IgD-negative memory B cell (primary cell): ENCODE data around the gene BBS12. TPM values are rescaled to one million over a fixed set of nuclear protein-coding genes. Genes with fewer than 3 reads are reported as not detected.

ENCODE experiments used
- H3K27ac Mint-ChIP-seq, 3 donors: one replicate each; pipeline ENCODE4 v1.8.0; 2020 to 2022; ENCODE audit warnings: mild to moderate bottlenecking in 3 of 3, mixed read lengths in 3 of 3, moderate library complexity in 1 of 3
- H3K27me3 Mint-ChIP-seq: one replicate; pipeline ENCODE4 v1.8.0; 2021; ENCODE audit warnings: mixed read lengths
- H3K36me3 Mint-ChIP-seq: one replicate; pipeline ENCODE4 v1.8.0; 2020; ENCODE audit warnings: mild to moderate bottlenecking, mixed read lengths
- H3K4me1 Mint-ChIP-seq, 3 donors: one replicate each; pipeline ENCODE4 v1.8.0; 2020 to 2022; ENCODE audit warnings: mixed read lengths in 3 of 3, mild to moderate bottlenecking in 1 of 3
- H3K4me3 Mint-ChIP-seq, 4 donors: one replicate each; pipeline ENCODE4 v1.8.0; 2020 to 2022; ENCODE audit warnings: mild to moderate bottlenecking in 4 of 4, mixed read lengths in 4 of 4, moderate library complexity in 3 of 4
- H3K9me3 Mint-ChIP-seq, 3 donors: one replicate each; pipeline ENCODE4 v1.8.0; 2020 to 2021; ENCODE audit warnings: mixed read lengths in 3 of 3, mild to moderate bottlenecking in 1 of 3
- polyA plus RNA-seq: library from polyadenylated mRNA; unstranded; fragments of 300-500 nt; fragmentation: Illumina TruSeq; gene quantifications from one replicate; pipeline ENCODE4 v1.2.3, GENCODE V29; 2021

Gene BBS12
- polyA plus RNA-seq: 0.68 TPM

DNA sequence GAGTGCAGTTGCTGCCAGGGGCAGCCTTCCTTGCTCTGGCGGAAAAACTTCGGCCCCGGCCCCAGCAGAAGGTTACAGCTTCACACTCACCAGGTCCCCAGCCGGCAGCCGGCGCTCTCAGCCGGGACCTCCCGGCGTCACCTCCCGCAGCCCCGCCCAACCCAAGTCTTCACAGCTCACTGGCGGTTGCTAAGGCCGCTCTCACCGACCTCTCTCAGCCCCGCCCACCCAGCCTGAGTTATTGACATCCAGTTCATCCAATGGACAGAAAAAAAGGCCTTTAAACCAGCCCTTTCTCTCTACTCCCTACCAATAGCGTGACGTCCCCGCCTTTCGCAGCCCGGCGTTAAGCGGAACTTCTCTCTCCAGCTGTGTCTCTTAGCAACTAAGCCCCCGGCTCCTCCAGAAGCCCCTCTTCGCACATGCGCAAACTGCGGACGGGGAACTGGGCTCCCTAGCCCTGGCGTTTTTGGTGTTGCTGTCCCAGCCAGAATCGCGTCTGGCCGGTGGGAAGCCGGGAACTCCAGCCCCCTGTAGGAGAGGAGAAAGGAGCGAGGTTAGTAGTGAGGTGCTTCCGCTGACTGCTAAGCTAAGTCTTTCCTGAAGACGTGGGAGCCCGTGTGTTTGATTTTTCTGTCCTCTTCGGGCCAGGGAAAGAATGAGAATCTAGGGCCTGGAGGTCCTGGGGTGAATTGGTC is at the start of gene BBS12:
BBS12 (plus strand) TSS at position 376 of the 698 bp plus-strand sequence. CDS start 9,189 bp downstream, outside the sequence.
- H3K36me3 Mint-ChIP-seq: peaks cover 7% of the 10 kb centered on the region
- peaks cover 6 to 10% (median 8%) of the 10 kb centered on the region in 3 donors for H3K4me1 Mint-ChIP-seq
- H3K4me3 Mint-ChIP-seq: peak within 1 kb of the TSS; percentile 90 to 97 (median 96)
- no peaks in the 10 kb centered on the region for H3K27me3 Mint-ChIP-seq
- H3K9me3 Mint-ChIP-seq: no peaks in the 10 kb centered on the region
- H3K27ac Mint-ChIP-seq: peak within 1 kb of the TSS; percentile 87 to 97 (median 97)

DNA sequence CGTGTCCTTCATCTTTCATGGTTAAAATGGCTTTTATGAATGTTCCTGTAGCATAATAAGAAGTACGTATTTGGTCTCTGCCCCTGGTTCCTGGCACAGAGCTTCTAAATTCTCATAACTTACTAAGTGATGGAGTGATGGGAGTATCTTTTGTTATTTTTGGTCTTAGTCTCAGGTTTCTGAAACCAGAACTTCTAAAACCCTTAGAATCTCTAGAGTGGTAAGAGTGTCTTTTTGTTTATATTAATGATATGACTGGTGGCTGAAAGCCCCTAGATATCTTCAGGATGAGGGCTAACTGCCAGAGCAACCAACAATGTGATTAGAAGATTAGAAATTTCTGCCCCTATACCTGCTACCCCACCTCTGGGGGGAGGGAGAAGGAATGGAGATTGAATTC is 45.8 kb upstream of the BBS12 start:
- H3K4me1 Mint-ChIP-seq: peaks cover 0 to 4% (median 0%) of the 10 kb centered on the region in 3 donors
- peaks cover 0 to 7% (median 5%) of the 10 kb centered on the region in 3 donors for H3K9me3 Mint-ChIP-seq

DNA sequence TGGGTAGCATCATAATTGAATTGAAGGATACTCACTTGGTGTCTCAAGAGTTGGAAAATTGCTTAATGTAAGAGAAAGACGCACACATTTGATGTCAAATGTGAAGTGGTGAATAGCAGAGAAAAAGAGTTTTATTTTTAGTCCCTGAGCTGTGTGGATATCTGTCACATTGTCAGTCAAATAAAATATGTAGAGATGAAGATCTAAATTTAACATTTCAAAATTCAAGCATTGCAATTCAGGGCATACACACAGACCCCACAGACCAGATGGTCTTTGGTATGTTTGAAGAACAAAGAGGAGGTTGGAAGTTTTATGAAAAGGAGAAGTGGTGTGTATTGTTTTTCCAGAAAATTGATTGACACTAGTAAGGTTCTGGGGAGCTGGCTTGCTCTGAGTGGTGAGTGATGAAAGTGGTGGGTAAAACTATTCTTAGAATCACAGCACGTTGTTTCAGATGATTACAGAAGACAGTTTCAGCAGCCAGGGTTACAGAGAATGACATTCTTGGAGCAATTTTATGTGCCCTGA is 44.9 kb upstream of the BBS12 start:
- peaks cover 4% of the 10 kb centered on the region for H3K36me3 Mint-ChIP-seq
- H3K4me1 Mint-ChIP-seq: peaks cover 0 to 4% (median 0%) of the 10 kb centered on the region in 3 donors
- no peak overlapping the region for H3K27ac Mint-ChIP-seq
- H3K9me3 Mint-ChIP-seq: peaks cover 0 to 5% (median 3%) of the 10 kb centered on the region in 3 donors
- H3K4me3 Mint-ChIP-seq: no peak overlapping the region
- peaks cover 5% of the 10 kb centered on the region for H3K27me3 Mint-ChIP-seq

More for the DNA sequence above, 45.8 kb upstream of the BBS12 start:
- Mint-ChIP-seq H3K27me3 (peaks cover 5% of the 10 kb centered on the region), H3K27ac (no peak overlapping the region), H3K4me3 (no peak overlapping the region), H3K36me3 (peaks cover 4% of the 10 kb centered on the region)

DNA sequence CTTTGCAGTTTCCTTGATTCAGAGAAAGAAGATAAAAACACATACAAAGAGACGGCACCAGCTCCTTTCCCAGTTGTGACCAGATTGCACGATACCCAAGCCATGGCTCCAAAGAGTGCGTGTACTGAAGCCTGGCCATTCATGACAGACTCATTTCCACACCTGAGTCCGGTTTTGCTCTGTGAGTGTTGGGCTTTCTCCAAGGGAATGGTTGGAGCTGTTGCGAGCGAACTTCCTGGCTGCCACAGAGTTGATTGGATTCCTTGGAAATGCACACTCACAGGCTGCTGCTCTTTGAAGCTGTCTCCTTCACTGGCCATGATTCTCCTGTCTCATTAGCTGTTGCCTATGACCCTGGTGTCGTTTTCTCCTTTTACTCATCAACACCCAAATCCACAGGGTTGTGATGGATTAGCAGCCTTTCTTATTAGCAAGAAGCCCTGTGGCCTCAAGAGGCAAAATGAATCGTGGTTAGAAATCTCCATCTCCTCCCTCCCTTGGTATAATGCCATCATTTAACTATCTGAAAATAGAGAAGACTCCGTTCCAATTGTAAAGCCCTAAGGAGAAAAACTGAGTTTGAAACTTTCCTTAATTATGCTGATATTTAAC is 43.9 kb upstream of the BBS12 start:
- Mint-ChIP-seq H3K4me1 (peaks cover 0 to 4% (median 0%) of the 10 kb centered on the region in 3 donors), H3K9me3 (peaks cover 0 to 4% (median 0%) of the 10 kb centered on the region in 3 donors), H3K36me3 (peaks cover 4% of the 10 kb centered on the region), H3K4me3 (peak overlapping the region in 1 of 4 donors; percentile 54), H3K27ac (peak overlapping the region in 1 of 3 donors; percentile 64), H3K27me3 (peaks cover 5% of the 10 kb centered on the region)

DNA sequence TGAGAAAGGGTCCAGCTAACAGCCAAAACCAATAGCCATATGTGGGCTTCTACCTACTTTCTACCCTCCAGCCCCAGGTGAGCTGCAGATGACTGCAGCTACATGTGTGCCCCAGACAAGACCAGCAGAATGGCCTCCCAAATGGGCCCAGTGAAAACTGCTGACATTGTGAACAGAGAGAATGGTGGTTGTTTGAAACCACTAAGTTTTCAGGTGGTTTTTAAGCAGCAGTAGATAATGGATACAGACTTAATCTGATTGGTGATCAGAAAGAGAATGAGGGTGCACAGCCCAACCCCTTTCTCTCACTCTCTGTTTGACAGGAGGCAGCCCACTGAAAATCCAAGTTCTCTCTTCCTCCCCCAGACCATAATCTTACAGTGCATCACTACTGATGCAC is 42.5 kb upstream of the BBS12 start:
- H3K27ac Mint-ChIP-seq: no peak overlapping the region
- H3K27me3 Mint-ChIP-seq: peaks cover 5% of the 10 kb centered on the region
- no peak overlapping the region for H3K4me3 Mint-ChIP-seq
- no peaks in the 10 kb centered on the region for H3K9me3 Mint-ChIP-seq
- peaks cover 4% of the 10 kb centered on the region for H3K36me3 Mint-ChIP-seq
- H3K4me1 Mint-ChIP-seq: peaks cover 0 to 4% (median 0%) of the 10 kb centered on the region in 3 donors

DNA sequence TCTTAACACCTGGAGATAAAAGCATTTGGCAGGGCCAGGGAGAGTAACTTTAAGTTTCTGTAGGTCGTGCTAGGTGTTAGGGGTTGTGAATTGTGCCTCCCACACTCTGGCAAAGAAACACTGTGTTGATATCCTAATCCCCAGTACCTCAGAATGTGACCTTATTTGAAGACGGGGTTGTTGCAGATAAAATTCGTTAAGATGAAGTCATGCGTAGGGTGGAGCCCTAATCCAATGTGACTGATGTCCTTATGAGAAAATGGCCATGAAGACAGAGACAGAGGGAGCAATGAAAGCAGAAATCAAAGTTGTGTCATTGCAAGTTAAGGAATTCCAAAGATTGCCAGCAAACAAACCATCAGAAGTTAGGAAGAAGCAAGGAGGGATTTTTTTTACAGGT is 40.5 kb upstream of the BBS12 start:
- H3K27me3 Mint-ChIP-seq: peaks cover 8% of the 10 kb centered on the region
- peaks cover 0 to 2% (median 0%) of the 10 kb centered on the region in 3 donors for H3K9me3 Mint-ChIP-seq

DNA sequence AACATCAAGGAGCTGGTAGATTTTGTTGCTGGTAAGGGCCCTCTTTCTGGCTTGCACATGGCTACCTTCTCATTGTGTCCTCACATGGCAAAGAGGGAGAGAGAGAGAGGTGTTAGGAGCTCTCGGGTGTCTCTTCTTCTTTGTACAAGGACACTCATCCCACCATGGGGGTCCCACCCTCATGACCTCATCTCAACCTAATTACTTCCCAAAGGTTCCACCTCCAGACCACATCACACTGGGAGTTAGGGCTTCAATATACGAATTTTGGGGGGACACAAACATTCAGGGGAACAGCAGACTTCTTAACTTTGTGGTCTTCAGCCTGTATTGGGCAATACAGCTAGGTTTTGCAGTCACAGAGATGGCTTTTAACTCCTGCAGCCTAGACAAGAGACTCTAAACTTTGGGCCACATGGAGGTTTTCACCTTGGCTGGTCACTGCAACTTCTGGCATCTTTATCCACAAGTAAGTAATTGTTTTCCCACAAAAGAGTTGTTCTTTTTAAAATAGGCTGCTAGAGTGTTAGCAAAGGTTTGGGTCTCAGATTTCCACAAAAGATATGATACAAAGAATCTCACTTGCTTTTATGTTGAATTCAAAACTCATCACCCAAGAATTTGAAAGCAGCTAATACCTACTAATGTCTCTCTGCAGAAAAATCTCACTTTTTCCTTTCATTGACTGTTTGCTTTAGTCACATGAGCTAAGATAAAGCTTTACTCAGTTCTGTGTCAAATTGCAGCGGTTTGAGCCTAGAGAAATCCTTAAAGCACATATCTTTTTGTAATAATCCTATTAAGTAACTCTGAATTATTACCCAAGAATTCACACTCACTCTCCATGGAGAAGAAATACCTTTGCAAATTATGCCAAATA is 39.6 kb upstream of the BBS12 start:
- H3K27me3 Mint-ChIP-seq: peaks cover 4% of the 10 kb centered on the region
- H3K27ac Mint-ChIP-seq: no peak overlapping the region
- H3K9me3 Mint-ChIP-seq: peaks cover 0 to 2% (median 0%) of the 10 kb centered on the region in 3 donors
- H3K36me3 Mint-ChIP-seq: peaks cover 2% of the 10 kb centered on the region
- H3K4me1 Mint-ChIP-seq: peaks cover 0 to 4% (median 0%) of the 10 kb centered on the region in 3 donors
- H3K4me3 Mint-ChIP-seq: no peak overlapping the region

More for the DNA sequence above, 40.5 kb upstream of the BBS12 start:
- Mint-ChIP-seq H3K4me1 (peaks cover 0 to 4% (median 0%) of the 10 kb centered on the region in 3 donors), H3K4me3 (no peak overlapping the region), H3K36me3 (peaks cover 4% of the 10 kb centered on the region), H3K27ac (no peak overlapping the region)

DNA sequence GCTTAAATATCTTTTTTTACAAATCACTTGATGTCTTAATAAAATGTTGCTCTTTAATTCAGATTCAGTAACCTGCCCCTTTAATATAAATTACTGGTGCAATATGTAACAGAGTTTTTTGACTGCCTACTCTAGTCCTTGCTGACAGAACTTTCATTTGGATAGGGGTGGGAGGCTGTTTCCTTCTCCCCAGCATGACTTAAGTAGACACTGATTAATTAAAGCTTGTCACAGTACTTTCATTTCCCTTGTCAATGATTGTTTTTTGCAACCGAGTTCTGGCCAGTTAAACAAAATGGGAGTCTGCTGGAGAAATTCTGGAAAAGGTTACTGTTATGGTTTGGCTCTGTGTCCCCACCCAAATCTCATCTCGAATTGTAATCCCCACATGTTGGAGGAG is 37.3 kb upstream of the BBS12 start:
- H3K27me3 Mint-ChIP-seq: peaks cover 6% of the 10 kb centered on the region
- peaks cover 2% of the 10 kb centered on the region for H3K36me3 Mint-ChIP-seq
- peaks cover 0 to 2% (median 0%) of the 10 kb centered on the region in 3 donors for H3K9me3 Mint-ChIP-seq
- no peak overlapping the region for H3K27ac Mint-ChIP-seq
- no peaks in the 10 kb centered on the region for H3K4me1 Mint-ChIP-seq
- H3K4me3 Mint-ChIP-seq: no peak overlapping the region

DNA sequence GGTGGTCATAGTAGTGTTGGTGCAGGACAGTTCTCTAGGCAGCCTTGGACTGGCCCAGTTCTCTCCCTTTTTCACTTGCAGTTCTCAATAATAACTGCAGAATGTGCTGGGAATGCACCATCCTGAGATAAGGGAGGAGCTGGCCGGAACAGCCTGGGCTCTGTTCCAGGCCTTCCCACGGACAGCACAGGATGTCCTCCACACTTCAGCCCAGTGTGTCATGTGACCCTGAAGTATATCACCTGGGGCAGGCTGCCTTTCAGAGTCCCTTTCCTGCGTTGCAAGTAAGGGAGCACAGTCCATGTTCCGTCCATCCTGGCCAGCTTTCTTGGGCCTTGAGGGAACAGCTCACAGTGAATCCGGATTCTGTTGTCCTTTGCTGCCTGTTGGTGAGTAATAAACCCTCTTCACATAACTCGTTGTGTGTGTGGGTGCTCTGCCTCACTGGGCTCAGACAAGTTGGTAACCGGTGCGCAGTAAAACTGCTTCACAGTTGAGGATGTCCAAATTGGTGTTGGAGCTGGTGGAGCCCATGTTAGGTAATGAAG is 32.3 kb upstream of the BBS12 start:
- no peaks in the 10 kb centered on the region for H3K36me3 Mint-ChIP-seq
- H3K27me3 Mint-ChIP-seq: peaks cover 9% of the 10 kb centered on the region
- peaks cover 0 to 2% (median 0%) of the 10 kb centered on the region in 3 donors for H3K4me1 Mint-ChIP-seq
- no peak overlapping the region for H3K4me3 Mint-ChIP-seq
- H3K27ac Mint-ChIP-seq: no peak overlapping the region
- H3K9me3 Mint-ChIP-seq: peaks cover 0 to 2% (median 0%) of the 10 kb centered on the region in 3 donors

DNA sequence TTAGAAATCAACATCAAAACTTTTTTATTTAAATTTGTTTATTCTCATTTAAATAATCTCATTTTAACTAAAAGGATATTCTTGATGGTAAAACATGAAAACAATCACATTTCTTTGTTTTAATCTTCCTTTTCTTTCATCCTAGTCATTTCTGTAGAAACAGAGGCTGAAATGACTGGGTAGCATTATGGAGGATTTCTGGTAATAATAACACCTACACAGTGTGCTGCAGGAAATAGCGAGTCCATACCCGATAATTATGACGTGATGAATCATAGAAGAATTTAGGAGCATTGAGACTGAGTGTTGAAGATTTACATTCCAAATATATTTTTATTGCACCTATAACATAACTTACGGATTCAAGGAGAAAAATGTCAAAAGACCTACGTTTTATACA is 31.4 kb upstream of the BBS12 start:
- Mint-ChIP-seq H3K36me3 (no peaks in the 10 kb centered on the region), H3K4me3 (no peak overlapping the region), H3K27ac (no peak overlapping the region), H3K27me3 (peaks cover 7% of the 10 kb centered on the region), H3K9me3 (no peaks in the 10 kb centered on the region), H3K4me1 (peaks cover 0 to 2% (median 0%) of the 10 kb centered on the region in 3 donors)

DNA sequence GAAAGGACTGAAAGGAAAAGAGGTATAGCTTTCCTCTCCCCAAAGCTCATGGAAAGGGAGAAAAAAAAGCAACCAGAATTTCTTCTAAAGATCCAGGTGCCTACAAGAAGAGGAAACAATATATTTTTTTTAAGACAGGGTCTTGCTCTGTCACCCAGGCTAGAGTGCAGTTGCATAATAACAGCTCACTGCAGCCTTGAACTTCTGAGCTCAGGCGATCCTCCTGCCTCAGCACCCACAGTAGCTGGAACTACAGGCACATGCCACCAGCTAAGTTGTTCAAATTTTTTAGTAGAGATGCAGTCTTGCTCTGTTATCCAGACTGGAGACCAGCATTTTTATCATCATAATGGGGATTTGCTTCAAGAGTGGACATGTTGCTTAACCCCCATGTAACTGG is 30.5 kb upstream of the BBS12 start:
- no peak overlapping the region for H3K27ac Mint-ChIP-seq
- peaks cover 0 to 2% (median 0%) of the 10 kb centered on the region in 3 donors for H3K4me1 Mint-ChIP-seq
- H3K4me3 Mint-ChIP-seq: no peak overlapping the region
- no peaks in the 10 kb centered on the region for H3K36me3 Mint-ChIP-seq
- H3K9me3 Mint-ChIP-seq: no peaks in the 10 kb centered on the region
- peaks cover 6% of the 10 kb centered on the region for H3K27me3 Mint-ChIP-seq

DNA sequence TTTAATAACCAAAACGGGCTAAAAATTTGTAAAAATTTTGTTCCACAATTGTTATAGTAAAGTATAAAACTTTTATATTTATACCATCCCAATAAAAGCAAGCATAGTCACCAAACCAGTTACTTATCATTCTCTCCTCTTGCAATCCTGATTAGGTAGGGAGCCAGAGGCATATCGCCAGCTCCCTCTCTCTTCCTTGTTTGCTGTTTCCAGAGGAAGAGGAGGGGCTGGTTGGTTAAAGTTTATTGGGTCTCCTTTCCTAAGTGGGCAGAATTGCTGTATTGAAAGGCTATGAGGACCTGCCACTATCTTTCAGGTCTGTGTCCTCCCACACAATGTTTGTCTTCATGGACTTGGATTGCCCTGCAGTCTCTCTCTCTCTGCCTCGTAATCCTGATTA is 29.6 kb upstream of the BBS12 start:
- Mint-ChIP-seq H3K9me3 (no peaks in the 10 kb centered on the region), H3K27me3 (peaks cover 6% of the 10 kb centered on the region), H3K36me3 (no peaks in the 10 kb centered on the region), H3K27ac (no peak overlapping the region), H3K4me3 (no peak overlapping the region), H3K4me1 (peaks cover 0 to 2% (median 0%) of the 10 kb centered on the region in 3 donors)

DNA sequence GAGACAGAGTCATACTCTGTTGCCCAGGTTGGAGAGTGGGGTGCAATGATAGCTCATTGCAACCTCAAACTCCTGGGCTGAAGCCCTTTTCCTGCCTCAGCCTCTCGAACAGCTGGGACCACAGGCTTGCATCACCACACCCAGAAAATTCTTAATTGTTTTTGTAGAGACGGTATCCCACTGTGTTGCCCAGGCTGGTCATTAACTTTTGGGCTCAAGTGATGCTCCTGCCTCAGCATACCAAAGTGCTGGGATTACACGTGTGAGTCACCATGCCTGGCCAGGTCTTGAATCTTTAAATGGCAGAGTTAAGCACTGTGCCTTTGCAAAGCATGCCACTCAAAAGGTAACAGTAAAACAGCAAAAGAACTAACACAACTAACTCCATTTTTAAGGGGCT is 28.6 kb upstream of the BBS12 start:
- Mint-ChIP-seq H3K27ac (no peak overlapping the region), H3K4me3 (no peak overlapping the region), H3K36me3 (no peaks in the 10 kb centered on the region), H3K27me3 (peaks cover 4% of the 10 kb centered on the region), H3K9me3 (no peaks in the 10 kb centered on the region), H3K4me1 (peaks cover 0 to 2% (median 0%) of the 10 kb centered on the region in 3 donors)

DNA sequence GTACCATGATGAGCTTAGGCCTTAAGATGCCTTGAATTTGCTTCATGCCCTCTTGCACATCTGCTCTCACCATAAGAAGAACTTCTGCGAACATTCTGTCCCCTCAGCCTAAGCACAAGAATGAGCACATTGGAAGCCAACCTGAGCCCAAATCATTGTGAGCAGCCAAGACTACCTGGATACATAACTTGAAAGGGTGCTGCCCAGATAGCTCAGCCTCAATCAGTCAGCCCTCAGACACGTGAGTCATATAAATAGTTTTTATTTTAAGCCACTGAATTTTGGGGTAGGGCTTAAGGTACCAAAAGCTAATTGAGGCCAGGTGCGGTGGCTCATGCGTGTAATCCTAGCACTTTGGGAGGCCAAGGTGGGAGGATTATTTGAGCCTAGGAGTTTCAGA is 27.5 kb upstream of the BBS12 start:
- Mint-ChIP-seq H3K4me3 (peak overlapping the region in 1 of 4 donors; percentile 25), H3K4me1 (peaks cover 0 to 2% (median 0%) of the 10 kb centered on the region in 3 donors), H3K36me3 (no peaks in the 10 kb centered on the region), H3K27me3 (peaks cover 4% of the 10 kb centered on the region), H3K27ac (no peak overlapping the region), H3K9me3 (no peaks in the 10 kb centered on the region)
